ENCODE results near the gene PTS. TPM values are rescaled to one million over a fixed set of nuclear protein-coding genes. Genes with fewer than 3 reads are reported as not detected.

PTS gene
- total RNA-seq, 6 donors from 2014 or later = 15.0 to 26.5 (median 21.2) TPM

GRCh38 chr11:112267188-112267591, 41.0 kb downstream of the PTS start:
- H3K4me1 ChIP-seq = no peaks in the 10 kb centered on the region
- no peak overlapping the region for H3K27ac ChIP-seq
- ATAC-seq (ENCODE audit: low FRiP score in 2 of 2) (no peak), DNase-seq (no peak)
- H3K4me3 ChIP-seq = no peak overlapping the region
- no peaks in the 10 kb centered on the region for H3K36me3 ChIP-seq
- TF ChIP-seq EP300 (IDR thresholded peaks at IDR 0.05) (no peak), POLR2AphosphoS5 (IDR thresholded peaks at IDR 0.05) (no peak), POLR2A (IDR thresholded peaks at IDR 0.05) (no peak), CTCF (IDR thresholded peaks at IDR 0.05) (no peak)
- 50 to 52% methylated on average over 5 of the region's 5 CpGs for WGBS, 2 donors
- no peaks in the 10 kb centered on the region for H3K9me3 ChIP-seq
- H3K27me3 ChIP-seq = no peaks in the 10 kb centered on the region

GRCh38 chr11:112268406-112268805, 42.2 kb downstream of the PTS start:
- 77 to 89% methylated on average over 5 of the region's 5 CpGs for WGBS, 2 donors
- no peak for ATAC-seq (ENCODE audit: low FRiP score in 2 of 2)
- no peaks in the 10 kb centered on the region for H3K4me1 ChIP-seq
- DNase-seq = no peak
- no peaks in the 10 kb centered on the region for H3K36me3 ChIP-seq
- H3K9me3 ChIP-seq = no peaks in the 10 kb centered on the region
- H3K27me3 ChIP-seq = no peaks in the 10 kb centered on the region
- no peak for TF ChIP-seq EP300 (IDR thresholded peaks at IDR 0.05)
- no peak for TF ChIP-seq POLR2A (IDR thresholded peaks at IDR 0.05)
- TF ChIP-seq CTCF (IDR thresholded peaks at IDR 0.05) = no peak
- TF ChIP-seq POLR2AphosphoS5 (IDR thresholded peaks at IDR 0.05) = no peak
- no peak overlapping the region for H3K27ac ChIP-seq
- no peak overlapping the region for H3K4me3 ChIP-seq

GRCh38 chr11:112269139-112269538, 42.9 kb downstream of the PTS start:
- Histone ChIP-seq H3K4me3 (no peak overlapping the region), H3K27me3 (no peaks in the 10 kb centered on the region), H3K27ac (no peak overlapping the region), H3K36me3 (no peaks in the 10 kb centered on the region), H3K9me3 (no peaks in the 10 kb centered on the region), H3K4me1 (no peaks in the 10 kb centered on the region)
- WGBS, 2 donors = 64 to 73% methylated on average over 6 of the region's 6 CpGs
- ATAC-seq (ENCODE audit: low FRiP score in 2 of 2) (no peak), DNase-seq (no peak)
- TF ChIP-seq EP300 (IDR thresholded peaks at IDR 0.05) (no peak), POLR2AphosphoS5 (IDR thresholded peaks at IDR 0.05) (no peak), POLR2A (IDR thresholded peaks at IDR 0.05) (no peak), CTCF (IDR thresholded peaks at IDR 0.05) (no peak)

GRCh38 chr11:112270551-112271180, 44.4 kb downstream of the PTS start:
- Histone ChIP-seq H3K36me3 (no peaks in the 10 kb centered on the region), H3K27me3 (no peaks in the 10 kb centered on the region), H3K4me1 (no peaks in the 10 kb centered on the region), H3K9me3 (no peaks in the 10 kb centered on the region), H3K4me3 (no peak overlapping the region), H3K27ac (no peak overlapping the region)
- ATAC-seq (ENCODE audit: low FRiP score in 2 of 2) (no peak), DNase-seq (no peak)
- TF ChIP-seq POLR2A (IDR thresholded peaks at IDR 0.05) = no peak
- no peak for TF ChIP-seq POLR2AphosphoS5 (IDR thresholded peaks at IDR 0.05)
- TF ChIP-seq CTCF (IDR thresholded peaks at IDR 0.05) = no peak
- TF ChIP-seq EP300 (IDR thresholded peaks at IDR 0.05) = no peak
- WGBS, 2 donors = 64 to 78% methylated on average over 12 of the region's 12 CpGs

GRCh38 chr11:112271242-112271641, 45.0 kb downstream of the PTS start:
- 74 to 81% methylated on average over 4 of the region's 4 CpGs for WGBS, 2 donors
- H3K36me3 ChIP-seq = no peaks in the 10 kb centered on the region
- no peaks in the 10 kb centered on the region for H3K4me1 ChIP-seq
- DNase-seq (no peak), ATAC-seq (ENCODE audit: low FRiP score in 2 of 2) (no peak)
- no peaks in the 10 kb centered on the region for H3K9me3 ChIP-seq
- no peaks in the 10 kb centered on the region for H3K27me3 ChIP-seq
- H3K27ac ChIP-seq = no peak overlapping the region
- no peak for TF ChIP-seq POLR2A (IDR thresholded peaks at IDR 0.05)
- TF ChIP-seq EP300 (IDR thresholded peaks at IDR 0.05) = no peak
- no peak for TF ChIP-seq CTCF (IDR thresholded peaks at IDR 0.05)
- no peak for TF ChIP-seq POLR2AphosphoS5 (IDR thresholded peaks at IDR 0.05)
- no peak overlapping the region for H3K4me3 ChIP-seq

Data from upper lobe of left lung (tissue), 6 donors.